Lower leg skin (tissue), 3 donors: ENCODE measurements around the gene ANKRD42.

Source experiments
- CTCF ChIP-seq, 3 donors: fragments of 450-650 bp; IDR thresholded peaks; one replicate each; pipeline ENCODE4 v1.5.1; 2016; ENCODE audit warnings: antibody characterized with exemption in 3 of 3, mild to moderate bottlenecking in 3 of 3, moderate library complexity in 2 of 3
- POLR2A ChIP-seq, 2 donors: fragments of 450-650 bp; IDR thresholded peaks; one replicate each; pipeline ENCODE4 v1.6.1; 2016 to 2017; ENCODE audit warnings: antibody characterized with exemption in 2 of 2, mild to moderate bottlenecking in 1 of 2, moderate library complexity in 1 of 2

DNA sequence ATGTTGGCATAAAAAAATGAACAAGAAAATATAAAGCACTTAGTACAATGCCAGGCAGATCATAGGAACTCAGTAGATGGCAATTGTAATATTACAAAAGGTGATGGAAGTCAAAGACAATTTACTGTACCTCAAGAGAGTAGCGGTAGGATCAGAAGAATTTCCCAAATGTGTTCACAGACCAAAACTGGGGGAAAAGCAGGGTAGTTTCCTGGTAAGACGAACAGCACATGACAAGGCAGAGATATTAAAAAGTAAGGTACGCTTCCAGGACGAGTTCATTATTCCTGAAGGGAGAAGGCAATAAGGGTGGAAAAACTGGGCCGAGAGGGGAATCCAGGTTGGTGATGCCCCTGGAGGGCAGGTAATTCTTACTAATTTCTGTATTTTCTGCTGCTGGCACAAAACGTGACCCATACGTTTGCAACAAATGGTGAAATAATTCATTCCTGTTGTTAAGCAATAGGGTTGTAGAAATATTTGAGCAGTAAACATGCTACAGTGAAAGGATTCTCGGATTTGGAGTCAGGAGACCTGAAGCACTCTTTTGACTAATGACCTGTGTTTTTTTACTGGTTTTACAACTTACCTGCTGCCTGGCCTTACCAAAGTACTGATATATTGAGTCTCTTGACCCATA is 786 bp upstream of the ANKRD42 start:
- TF ChIP-seq CTCF (IDR thresholded peaks at IDR 0.05), result no peak
- TF ChIP-seq POLR2A (IDR thresholded peaks at IDR 0.05), result no peak
